ENCODE results near the gene TPK1.
A peak's percentile ranks its signal among the peaks of the same experiment; 100 is the strongest.
"Not testable (repeated sequence)": the region's sequence is repeated elsewhere in the genome, so short reads cannot be mapped to it uniquely, and the experiment has no call there.

Gene TPK1

GRCh38 chr7:144474800-144475615, 360.8 kb downstream of the TPK1 start:
- DNase-seq (ENCODE audit: low read depth), result no peak

GRCh38 chr7:144474363-144474762, 361.5 kb downstream of the TPK1 start:
- DNase-seq (ENCODE audit: low read depth), result no peak

GRCh38 chr7:144473908-144474307, 361.9 kb downstream of the TPK1 start:
- no peak for DNase-seq (ENCODE audit: low read depth)

- DNase-seq (ENCODE audit: low read depth), result no peak
These were observed 365.8 kb downstream of the TPK1 start for GRCh38 chr7:144470078-144470477.

- no peak for DNase-seq (ENCODE audit: low read depth)
These were observed 366.7 kb downstream of the TPK1 start for GRCh38 chr7:144468990-144469732.

- no peak for DNase-seq (ENCODE audit: low read depth)
These were observed 376.2 kb downstream of the TPK1 start for GRCh38 chr7:144459635-144460034.

- DNase-seq (ENCODE audit: low read depth), result no peak
These were observed 380.8 kb downstream of the TPK1 start for GRCh38 chr7:144455040-144455404.

GRCh38 chr7:144454256-144455039, 381.4 kb downstream of the TPK1 start:
- no peak for DNase-seq (ENCODE audit: low read depth)

- DNase-seq (ENCODE audit: low read depth), result no peak
These were observed 383.8 kb downstream of the TPK1 start for GRCh38 chr7:144452064-144452463.

GRCh38 chr7:144445590-144445989, 390.3 kb downstream of the TPK1 start:
- no peak for DNase-seq (ENCODE audit: low read depth)

GRCh38 chr7:144439717-144440205, 396.1 kb downstream of the TPK1 start:
- DNase-seq (ENCODE audit: low read depth), result no peak

GRCh38 chr7:144438759-144439158, 397.1 kb downstream of the TPK1 start:
- DNase-seq (ENCODE audit: low read depth), result no peak

- peak; percentile 47 for DNase-seq (ENCODE audit: low read depth)
These were observed 398.3 kb downstream of the TPK1 start for GRCh38 chr7:144437370-144438191.

- no peak for DNase-seq (ENCODE audit: low read depth)
These were observed 399.4 kb downstream of the TPK1 start for GRCh38 chr7:144436500-144436899.

GRCh38 chr7:144428431-144428830, 407.4 kb downstream of the TPK1 start:
- no peak for DNase-seq (ENCODE audit: low read depth)

GRCh38 chr7:144427539-144427938, 408.3 kb downstream of the TPK1 start:
- not testable (repeated sequence) for DNase-seq (ENCODE audit: low read depth)

GRCh38 chr7:144418931-144419330, 416.9 kb downstream of the TPK1 start:
- not testable (repeated sequence) for DNase-seq (ENCODE audit: low read depth)

GRCh38 chr7:144416341-144416740, 419.5 kb downstream of the TPK1 start:
- DNase-seq (ENCODE audit: low read depth), result no peak

- no peak for DNase-seq (ENCODE audit: low read depth)
These were observed 420.0 kb downstream of the TPK1 start for GRCh38 chr7:144415858-144416257.

- no peak for DNase-seq (ENCODE audit: low read depth)
These were observed 421.0 kb downstream of the TPK1 start for GRCh38 chr7:144414815-144415214.

GRCh38 chr7:144410441-144410840, 425.4 kb downstream of the TPK1 start:
- no peak for DNase-seq (ENCODE audit: low read depth)

- no peak for DNase-seq (ENCODE audit: low read depth)
These were observed 427.7 kb downstream of the TPK1 start for GRCh38 chr7:144408121-144408520.

All from ELR (cell line).